ENCODE measurements around the gene VWA2.

Gene VWA2

GRCh38 chr10:114294549-114294948, 55.5 kb downstream of the VWA2 start:
- no peak for DNase-seq (ENCODE audit: extremely low read depth, low read depth)
- no peak overlapping the region for H3K4me3 ChIP-seq (replicated peaks; ENCODE audit: low read depth, low read length)
- TF ChIP-seq CTCF (IDR thresholded peaks at IDR 0.05; ENCODE audit: low read depth, low read length, missing control alignments): no peak

- TF ChIP-seq CTCF (IDR thresholded peaks at IDR 0.05; ENCODE audit: low read depth, low read length, missing control alignments): no peak
- DNase-seq (ENCODE audit: extremely low read depth, low read depth): no peak
- H3K4me3 ChIP-seq (replicated peaks; ENCODE audit: low read depth, low read length): no peak overlapping the region
Measured at GRCh38 chr10:114295393-114295792, 56.3 kb downstream of the VWA2 start.

DNA sequence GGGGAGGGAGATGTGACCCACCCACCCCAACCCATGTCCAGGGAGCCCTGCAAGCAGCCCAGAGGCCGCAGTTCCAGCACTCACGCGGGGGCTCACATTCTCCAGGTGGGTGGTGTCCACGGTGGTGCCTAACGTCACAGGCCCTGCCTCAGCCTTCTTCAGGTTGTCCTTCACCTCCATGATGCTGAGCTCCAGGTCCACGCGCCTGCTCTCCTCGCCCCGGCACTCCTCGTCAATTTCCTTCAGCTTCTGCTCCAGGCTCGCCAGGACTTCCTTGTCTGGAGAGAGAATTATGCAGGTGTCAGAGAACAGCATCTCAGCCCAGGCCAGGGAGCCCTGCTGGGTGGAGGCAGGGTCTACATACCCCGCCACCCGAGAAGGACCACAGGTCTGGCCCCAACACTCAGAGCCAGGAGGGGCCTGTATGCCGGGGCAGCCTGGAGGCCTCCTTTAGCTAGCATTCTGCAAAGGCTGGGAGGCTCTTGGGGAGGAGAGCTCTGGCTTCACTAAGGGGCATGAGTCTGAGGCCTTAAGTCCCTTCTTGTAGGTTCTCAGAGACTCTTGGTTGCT, 58.2 kb downstream of the VWA2 start:
- no peak for TF ChIP-seq CTCF (IDR thresholded peaks at IDR 0.05; ENCODE audit: low read depth, low read length, missing control alignments)
- no peak for DNase-seq (ENCODE audit: extremely low read depth, low read depth)
- no peak overlapping the region for H3K4me3 ChIP-seq (replicated peaks; ENCODE audit: low read depth, low read length)

- TF ChIP-seq CTCF (IDR thresholded peaks at IDR 0.05; ENCODE audit: low read depth, low read length, missing control alignments): no peak
- H3K4me3 ChIP-seq (replicated peaks; ENCODE audit: low read depth, low read length): no peak overlapping the region
- DNase-seq (ENCODE audit: extremely low read depth, low read depth): no peak
Measured at GRCh38 chr10:114300036-114300645, 61.1 kb downstream of the VWA2 start.

GRCh38 chr10:114301177-114301576, 62.1 kb downstream of the VWA2 start:
- DNase-seq (ENCODE audit: extremely low read depth, low read depth): no peak
- no peak overlapping the region for H3K4me3 ChIP-seq (replicated peaks; ENCODE audit: low read depth, low read length)
- TF ChIP-seq CTCF (IDR thresholded peaks at IDR 0.05; ENCODE audit: low read depth, low read length, missing control alignments): no peak

GRCh38 chr10:114301951-114302710, 63.1 kb downstream of the VWA2 start:
- no peak for TF ChIP-seq CTCF (IDR thresholded peaks at IDR 0.05; ENCODE audit: low read depth, low read length, missing control alignments)
- H3K4me3 ChIP-seq (replicated peaks; ENCODE audit: low read depth, low read length): no peak overlapping the region
- DNase-seq (ENCODE audit: extremely low read depth, low read depth): no peak
